ENCODE results near the gene RNF150.

- TF ChIP-seq, protein P1, sequence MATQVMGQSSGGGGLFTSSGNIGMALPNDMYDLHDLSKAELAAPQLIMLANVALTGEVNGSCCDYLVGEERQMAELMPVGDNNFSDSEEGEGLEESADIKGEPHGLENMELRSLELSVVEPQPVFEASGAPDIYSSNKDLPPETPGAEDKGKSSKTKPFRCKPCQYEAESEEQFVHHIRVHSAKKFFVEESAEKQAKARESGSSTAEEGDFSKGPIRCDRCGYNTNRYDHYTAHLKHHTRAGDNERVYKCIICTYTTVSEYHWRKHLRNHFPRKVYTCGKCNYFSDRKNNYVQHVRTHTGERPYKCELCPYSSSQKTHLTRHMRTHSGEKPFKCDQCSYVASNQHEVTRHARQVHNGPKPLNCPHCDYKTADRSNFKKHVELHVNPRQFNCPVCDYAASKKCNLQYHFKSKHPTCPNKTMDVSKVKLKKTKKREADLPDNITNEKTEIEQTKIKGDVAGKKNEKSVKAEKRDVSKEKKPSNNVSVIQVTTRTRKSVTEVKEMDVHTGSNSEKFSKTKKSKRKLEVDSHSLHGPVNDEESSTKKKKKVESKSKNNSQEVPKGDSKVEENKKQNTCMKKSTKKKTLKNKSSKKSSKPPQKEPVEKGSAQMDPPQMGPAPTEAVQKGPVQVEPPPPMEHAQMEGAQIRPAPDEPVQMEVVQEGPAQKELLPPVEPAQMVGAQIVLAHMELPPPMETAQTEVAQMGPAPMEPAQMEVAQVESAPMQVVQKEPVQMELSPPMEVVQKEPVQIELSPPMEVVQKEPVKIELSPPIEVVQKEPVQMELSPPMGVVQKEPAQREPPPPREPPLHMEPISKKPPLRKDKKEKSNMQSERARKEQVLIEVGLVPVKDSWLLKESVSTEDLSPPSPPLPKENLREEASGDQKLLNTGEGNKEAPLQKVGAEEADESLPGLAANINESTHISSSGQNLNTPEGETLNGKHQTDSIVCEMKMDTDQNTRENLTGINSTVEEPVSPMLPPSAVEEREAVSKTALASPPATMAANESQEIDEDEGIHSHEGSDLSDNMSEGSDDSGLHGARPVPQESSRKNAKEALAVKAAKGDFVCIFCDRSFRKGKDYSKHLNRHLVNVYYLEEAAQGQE (IDR thresholded peaks at IDR 0.05; ENCODE audit: insufficient read depth in 1 of 2, low read depth in 2 of 2, low read length in 2 of 2), result no peak
- TF ChIP-seq SIN3A (IDR thresholded peaks at IDR 0.05; ENCODE audit: borderline replicate concordance, insufficient read depth, low read length) (no peak), TAF1 (IDR thresholded peaks at IDR 0.05; ENCODE audit: borderline replicate concordance, insufficient read depth, low read length) (no peak), POLR2AphosphoS5 (IDR thresholded peaks at IDR 0.05; ENCODE audit: low read depth, low read length) (no peak), FOXP2 (optimal IDR thresholded peaks at IDR 0.05; ENCODE audit: borderline replicate concordance, extremely low read depth, extremely low read length, insufficient read depth) (no peak)
Measured at GRCh38 chr4:140926672-140927071, 206.6 kb downstream of the RNF150 start.
